ENCODE measurements around the gene STRADA. TPM values are rescaled to one million over a fixed set of nuclear protein-coding genes. Genes with fewer than 3 reads are reported as not detected.

STRADA gene
- total and polyA plus RNA-seq, 2 donors (not counting 3 experiments of a cell fraction or from before 2014, with no cell fraction given) = 47.0 to 53.6 TPM

DNA sequence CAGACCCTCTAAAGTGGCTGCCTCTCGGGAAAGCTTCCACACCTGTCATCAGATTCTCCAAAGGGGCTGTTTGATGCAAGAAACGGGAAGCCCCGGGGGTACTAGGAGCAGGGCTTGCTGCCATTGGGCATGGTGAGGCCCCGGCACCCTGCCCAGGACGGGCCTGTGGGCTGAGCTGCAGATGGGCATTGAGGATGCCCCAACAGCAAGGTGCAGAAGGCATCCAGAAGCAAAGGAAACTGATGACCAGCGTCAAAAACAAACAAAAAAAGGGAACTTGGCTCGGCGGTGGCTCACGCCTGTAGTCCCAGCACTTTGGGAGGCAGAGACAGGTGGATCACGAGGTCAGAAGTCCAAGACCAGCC is 40.2 kb downstream of the STRADA start:
- dilution Hi-C loops (cut with MboI; ENCODE audit: extremely low pct_ligation_motif_present, low sequenced_read_pairs) = no loop called here
- no peak overlapping the region for H3K9ac ChIP-seq (replicated peaks; ENCODE audit: extremely low read depth, insufficient read depth, low read length)

More for the DNA sequence above, 40.2 kb downstream of the STRADA start:
- no peaks in the 10 kb centered on the region for H3K9me1 ChIP-seq (replicated peaks; ENCODE audit: control insufficient read depth, extremely low read depth, insufficient read depth, low read length)
- intact Hi-C loops (cut with micrococcal nuclease) = loop anchor here (1.0 kb wide), 1 partner anchor 72 kb away; the partner anchor contains the start of gene CCDC47
- no peak for FAIRE-seq
- H4K20me1 ChIP-seq (replicated peaks; ENCODE audit: control insufficient read depth, extremely low read depth, insufficient read depth, low read length) = no peaks in the 10 kb centered on the region
- no peaks in the 10 kb centered on the region for H3K27me3 ChIP-seq (ENCODE audit: control insufficient read depth in 2 of 2, insufficient read depth in 2 of 2, low read length in 2 of 2)
- DNase-seq (ENCODE audit: low read depth, low spot score) = no peak
- TF ChIP-seq FOS (IDR thresholded peaks at IDR 0.05; ENCODE audit: borderline replicate concordance, insufficient read depth, low read length) (no peak), EZH2 (IDR thresholded peaks at IDR 0.05; ENCODE audit: borderline replicate concordance, low read depth, low read length, severe bottlenecking) (no peak), POLR2AphosphoS5 (IDR thresholded peaks at IDR 0.05; ENCODE audit: insufficient read depth, low read depth, low read length) (no peak), MYC (IDR thresholded peaks at IDR 0.05; ENCODE audit: low read depth, low read length) (no peak), JUN (IDR thresholded peaks at IDR 0.05; ENCODE audit: borderline replicate concordance, insufficient read depth, insufficient read length, low read depth) (no peak), GATA2 (IDR thresholded peaks at IDR 0.05; ENCODE audit: insufficient read depth, insufficient read length, low read depth, low read length) (no peak), POLR2A (IDR thresholded peaks at IDR 0.05; ENCODE audit: low read depth, low read length) (no peak)
- TF ChIP-seq, protein P1, sequence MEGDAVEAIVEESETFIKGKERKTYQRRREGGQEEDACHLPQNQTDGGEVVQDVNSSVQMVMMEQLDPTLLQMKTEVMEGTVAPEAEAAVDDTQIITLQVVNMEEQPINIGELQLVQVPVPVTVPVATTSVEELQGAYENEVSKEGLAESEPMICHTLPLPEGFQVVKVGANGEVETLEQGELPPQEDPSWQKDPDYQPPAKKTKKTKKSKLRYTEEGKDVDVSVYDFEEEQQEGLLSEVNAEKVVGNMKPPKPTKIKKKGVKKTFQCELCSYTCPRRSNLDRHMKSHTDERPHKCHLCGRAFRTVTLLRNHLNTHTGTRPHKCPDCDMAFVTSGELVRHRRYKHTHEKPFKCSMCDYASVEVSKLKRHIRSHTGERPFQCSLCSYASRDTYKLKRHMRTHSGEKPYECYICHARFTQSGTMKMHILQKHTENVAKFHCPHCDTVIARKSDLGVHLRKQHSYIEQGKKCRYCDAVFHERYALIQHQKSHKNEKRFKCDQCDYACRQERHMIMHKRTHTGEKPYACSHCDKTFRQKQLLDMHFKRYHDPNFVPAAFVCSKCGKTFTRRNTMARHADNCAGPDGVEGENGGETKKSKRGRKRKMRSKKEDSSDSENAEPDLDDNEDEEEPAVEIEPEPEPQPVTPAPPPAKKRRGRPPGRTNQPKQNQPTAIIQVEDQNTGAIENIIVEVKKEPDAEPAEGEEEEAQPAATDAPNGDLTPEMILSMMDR (IDR thresholded peaks at IDR 0.05; ENCODE audit: extremely low read depth in 1 of 2, insufficient read depth in 1 of 2, low read depth in 1 of 2, low read length in 2 of 2) = no peak
- TF ChIP-seq, protein P2, sequence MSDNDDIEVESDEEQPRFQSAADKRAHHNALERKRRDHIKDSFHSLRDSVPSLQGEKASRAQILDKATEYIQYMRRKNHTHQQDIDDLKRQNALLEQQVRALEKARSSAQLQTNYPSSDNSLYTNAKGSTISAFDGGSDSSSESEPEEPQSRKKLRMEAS (IDR thresholded peaks at IDR 0.05; ENCODE audit: insufficient read depth, insufficient read length) = no peak
- peak overlapping the region; percentile 71 for H2AFZ ChIP-seq (ENCODE audit: low read depth, low read length)
- H3K79me2 ChIP-seq (ENCODE audit: control insufficient read depth, insufficient read depth, low read length) = peaks cover 9% of the 10 kb centered on the region
- ChIA-PET CTCF (interaction anchor here (0.8 to 1.6 kb wide), 4 partner anchors 9 to 12 kb away, joined by 3 to 6 read pairs (median 4); no protein-coding TSS in a partner anchor), POLR2A (no interaction called here)
- H3K27ac ChIP-seq (ENCODE audit: insufficient read depth, low read depth, low read length) = peak overlapping the region; percentile 77
- H3K4me3 ChIP-seq (replicated peaks in 1 of 3; ENCODE audit: insufficient read depth in 1 of 3, low read depth in 1 of 3, low read length in 3 of 3) = peak overlapping the region in 2 of 3 experiments; percentile 7 to 23
- peaks cover 27% of the 10 kb centered on the region for H3K4me1 ChIP-seq (ENCODE audit: control insufficient read depth, extremely low read depth, insufficient read depth, low read length)
- H3K36me3 ChIP-seq (ENCODE audit: control insufficient read depth in 2 of 2, extremely low read depth in 1 of 2, insufficient read depth in 2 of 2, low read length in 2 of 2) = peaks cover 0 to 8% of the 10 kb centered on the region in 2 experiments
- H3K9me3 ChIP-seq (replicated peaks; ENCODE audit: control insufficient read depth, insufficient read depth, low read length) = no peaks in the 10 kb centered on the region
- peak overlapping the region; percentile 40 for H3K4me2 ChIP-seq (ENCODE audit: insufficient read depth, low read length)
- BruUV-seq (replicated peaks) = no TSS peak

All from endothelial cell of umbilical vein (primary cell).